Testis (tissue), 3 donors: ENCODE results near the gene GUCA2B. TPM values are rescaled to one million over a fixed set of nuclear protein-coding genes. Genes with fewer than 3 reads are reported as not detected.

ENCODE experiments used
- DNase-seq: peaks from one replicate; pipeline ENCODE4 v3.0.0-alpha.2; 2019
- H3K27ac ChIP-seq, 2 donors: fragments of 200-600 bp; sonication (generic); one replicate each; pipeline ENCODE4 v1.5.1; 2019
- H3K27me3 ChIP-seq: fragments of 200-600 bp; sonication (generic); one replicate; pipeline ENCODE4 v1.5.1; 2019
- H3K36me3 ChIP-seq: fragments of 200-600 bp; sonication (generic); one replicate; pipeline ENCODE4 v1.5.1; 2017; ENCODE audit warnings: low read depth; ENCODE audit errors: missing control alignments
- H3K4me1 ChIP-seq: fragments of 200-600 bp; sonication (generic); one replicate; pipeline ENCODE4 v1.5.1; 2019
- H3K4me3 ChIP-seq, 2 donors: fragments of 200-600 bp; sonication (generic); one replicate each; pipeline ENCODE4 v1.5.1; 2017 to 2019
- H3K9me3 ChIP-seq: fragments of 200-600 bp; sonication (generic); one replicate; pipeline ENCODE4 v1.5.1; 2017
- POLR2A ChIP-seq: fragments of 450-650 bp; IDR thresholded peaks from one replicate; pipeline ENCODE4 v1.6.1; 2017; ENCODE audit warnings: antibody characterized with exemption, mild to moderate bottlenecking, moderate library complexity
- WGBS, 2 donors: methylation state at CpG; one replicate each; pipeline ENCODE4 v1.1.5; 2018; 5-methylcytosine and 5-hydroxymethylcytosine counted together
- intact Hi-C: fragments of 100-400 bp; cut with DNase I; formaldehyde crosslinking; loops from one replicate; pipeline ENCODE4 v1.15.1; 2023; ENCODE audit warnings: low total_unique reads
- polyA plus RNA-seq: library from polyadenylated mRNA; stranded (reverse); fragments of 350-450 nt; fragmentation: Illumina TruSeq; extraction: RNeasy Lipid Tissue Mini Kit (QIAGEN cat#74804); gene quantifications from one replicate; pipeline ENCODE4 v1.2.3, GENCODE V29; 2014; ENCODE audit warnings: low read depth, low replicate concordance; ENCODE audit not compliant: insufficient read depth
- total RNA-seq, 2 donors: library from RNA; depleted of rRNA; stranded (reverse); fragments of >200 nt; gene quantifications; one replicate each; pipeline ENCODE4 v1.2.3, GENCODE V29; 2016
- TF ChIP-seq, protein P1 (sequence below), 3 experiments: fragments of 450-650 bp in 2 of 3; fragments of 200-600 bp in 1 of 3; sonication (generic) in 1 of 3; IDR thresholded peaks; one replicate each; pipeline ENCODE4 v1.5.1; 2016 to 2019; ENCODE audit warnings: antibody characterized with exemption in 3 of 3, mild to moderate bottlenecking in 2 of 3, moderate library complexity in 1 of 3

The GUCA2B gene
- total and polyA plus RNA-seq, 3 donors from 2014 or later: not detected

DNA sequence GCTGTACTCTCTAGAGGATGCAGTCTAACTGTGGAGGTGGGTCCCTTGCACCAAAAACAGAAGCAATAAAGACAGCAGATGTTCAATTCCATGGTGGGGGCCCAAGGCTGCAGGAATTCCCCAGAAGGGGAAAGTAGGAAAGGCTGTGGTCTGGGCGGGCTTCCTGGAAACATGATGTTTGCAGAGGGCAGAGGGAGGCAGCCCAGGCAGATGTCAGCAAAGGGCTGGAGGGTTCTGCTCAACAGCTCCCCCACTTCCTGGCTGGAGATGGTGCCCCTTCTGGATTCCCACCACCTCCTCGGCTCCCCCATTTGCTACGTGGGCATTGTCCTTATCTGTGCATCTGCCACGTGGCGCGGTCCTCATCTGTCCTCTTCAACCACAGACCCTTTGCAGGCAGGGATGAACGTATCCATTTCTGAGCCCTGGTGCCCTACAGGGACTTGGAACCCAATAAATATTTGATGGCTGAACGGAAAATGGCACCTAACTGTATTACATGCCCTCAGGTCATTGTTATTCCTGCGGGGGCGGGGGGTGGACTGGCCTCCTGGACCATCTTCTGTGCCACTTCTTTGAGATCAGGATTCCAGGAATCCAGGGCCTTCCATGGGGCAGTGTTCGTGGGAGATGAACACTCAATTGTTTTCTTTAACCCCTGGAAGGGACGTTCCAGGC lies 8.4 kb upstream of the GUCA2B start:
- no peak for DNase-seq
- Histone ChIP-seq H3K4me3 (no peak overlapping the region), H3K36me3 (no peaks in the 10 kb centered on the region), H3K27me3 (no peaks in the 10 kb centered on the region), H3K9me3 (no peaks in the 10 kb centered on the region), H3K27ac (no peak overlapping the region), H3K4me1 (peaks cover 6% of the 10 kb centered on the region)
- 76 to 77% methylated on average over 11 to 12 of the region's 12 CpGs for WGBS, 2 donors
- no peak for TF ChIP-seq POLR2A
- TF ChIP-seq, protein P1, sequence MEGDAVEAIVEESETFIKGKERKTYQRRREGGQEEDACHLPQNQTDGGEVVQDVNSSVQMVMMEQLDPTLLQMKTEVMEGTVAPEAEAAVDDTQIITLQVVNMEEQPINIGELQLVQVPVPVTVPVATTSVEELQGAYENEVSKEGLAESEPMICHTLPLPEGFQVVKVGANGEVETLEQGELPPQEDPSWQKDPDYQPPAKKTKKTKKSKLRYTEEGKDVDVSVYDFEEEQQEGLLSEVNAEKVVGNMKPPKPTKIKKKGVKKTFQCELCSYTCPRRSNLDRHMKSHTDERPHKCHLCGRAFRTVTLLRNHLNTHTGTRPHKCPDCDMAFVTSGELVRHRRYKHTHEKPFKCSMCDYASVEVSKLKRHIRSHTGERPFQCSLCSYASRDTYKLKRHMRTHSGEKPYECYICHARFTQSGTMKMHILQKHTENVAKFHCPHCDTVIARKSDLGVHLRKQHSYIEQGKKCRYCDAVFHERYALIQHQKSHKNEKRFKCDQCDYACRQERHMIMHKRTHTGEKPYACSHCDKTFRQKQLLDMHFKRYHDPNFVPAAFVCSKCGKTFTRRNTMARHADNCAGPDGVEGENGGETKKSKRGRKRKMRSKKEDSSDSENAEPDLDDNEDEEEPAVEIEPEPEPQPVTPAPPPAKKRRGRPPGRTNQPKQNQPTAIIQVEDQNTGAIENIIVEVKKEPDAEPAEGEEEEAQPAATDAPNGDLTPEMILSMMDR (IDR thresholded peaks at IDR 0.05): no peak
- intact Hi-C loops: no loop called here

DNA sequence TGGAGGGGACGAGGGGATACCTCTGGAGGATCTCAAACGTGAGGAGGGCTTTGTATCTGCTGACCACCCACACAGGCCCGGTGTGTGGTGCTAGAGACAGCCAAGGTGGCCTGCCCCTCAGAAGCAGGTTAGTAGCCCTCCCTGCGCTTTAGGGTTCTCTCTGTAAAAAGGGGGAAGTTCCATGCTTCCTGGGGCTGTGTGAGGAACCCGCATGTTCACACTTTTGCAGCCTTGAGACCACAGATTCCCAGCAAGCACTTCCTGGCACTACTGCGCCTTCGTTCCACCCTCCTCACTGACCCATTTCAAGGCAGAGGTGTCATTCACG lies 7.9 kb upstream of the GUCA2B start:
- Histone ChIP-seq H3K36me3 (no peaks in the 10 kb centered on the region), H3K27ac (no peak overlapping the region), H3K9me3 (no peaks in the 10 kb centered on the region), H3K27me3 (no peaks in the 10 kb centered on the region), H3K4me3 (no peak overlapping the region), H3K4me1 (peaks cover 6% of the 10 kb centered on the region)
- intact Hi-C loops: no loop called here
- WGBS, 2 donors: 57 to 58% methylated on average over 7 to 8 of the region's 8 CpGs
- no peak for TF ChIP-seq POLR2A
- TF ChIP-seq, protein P1 (IDR thresholded peaks at IDR 0.05): no peak
- DNase-seq: no peak

DNA sequence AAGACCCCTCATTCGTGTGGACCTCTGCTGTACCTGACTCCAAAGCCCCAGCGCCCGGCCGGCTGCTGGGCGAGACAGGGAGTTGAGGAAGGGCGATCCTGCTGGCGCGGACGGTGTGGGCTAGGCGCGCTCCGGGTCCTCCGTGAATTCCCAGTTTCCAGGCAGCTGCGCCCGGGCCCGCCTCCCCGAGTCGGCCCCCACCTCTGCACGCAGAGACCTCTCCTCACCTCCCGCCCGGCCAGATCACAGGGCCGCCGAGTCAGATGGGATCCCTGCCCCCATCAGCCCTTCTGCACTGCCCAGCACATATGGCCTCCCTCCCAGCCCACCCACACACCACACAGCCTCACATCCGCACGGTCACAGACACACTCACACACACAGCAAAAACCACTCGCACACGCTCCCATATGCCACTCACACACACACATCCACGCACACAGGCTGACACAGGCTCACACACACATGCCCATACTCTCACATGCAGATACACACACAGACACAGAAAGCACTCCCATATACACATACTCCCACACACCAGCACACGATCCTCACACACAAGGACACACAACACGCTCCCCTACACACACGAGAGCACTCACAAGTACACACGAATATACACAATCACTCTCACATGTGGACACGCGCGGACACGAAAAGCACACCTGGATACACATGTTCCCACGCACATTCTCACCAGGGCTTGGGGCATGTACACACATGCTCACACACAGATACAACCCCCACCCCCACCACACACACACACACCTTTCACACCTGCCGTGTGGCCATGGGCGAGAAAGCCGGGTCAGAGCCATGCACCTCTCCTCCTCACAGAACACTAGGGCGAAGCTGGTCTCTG lies 7.2 kb upstream of the GUCA2B start:
- Histone ChIP-seq H3K4me3 (no peak overlapping the region), H3K27me3 (no peaks in the 10 kb centered on the region), H3K36me3 (no peaks in the 10 kb centered on the region), H3K4me1 (peaks cover 6% of the 10 kb centered on the region), H3K27ac (no peak overlapping the region), H3K9me3 (no peaks in the 10 kb centered on the region)
- DNase-seq: no peak
- 22 to 38% methylated on average over 33 to 40 of the region's 41 CpGs for WGBS, 2 donors
- intact Hi-C loops: no loop called here
- TF ChIP-seq POLR2A: no peak
- TF ChIP-seq, protein P1 (IDR thresholded peaks at IDR 0.05): no peak

DNA sequence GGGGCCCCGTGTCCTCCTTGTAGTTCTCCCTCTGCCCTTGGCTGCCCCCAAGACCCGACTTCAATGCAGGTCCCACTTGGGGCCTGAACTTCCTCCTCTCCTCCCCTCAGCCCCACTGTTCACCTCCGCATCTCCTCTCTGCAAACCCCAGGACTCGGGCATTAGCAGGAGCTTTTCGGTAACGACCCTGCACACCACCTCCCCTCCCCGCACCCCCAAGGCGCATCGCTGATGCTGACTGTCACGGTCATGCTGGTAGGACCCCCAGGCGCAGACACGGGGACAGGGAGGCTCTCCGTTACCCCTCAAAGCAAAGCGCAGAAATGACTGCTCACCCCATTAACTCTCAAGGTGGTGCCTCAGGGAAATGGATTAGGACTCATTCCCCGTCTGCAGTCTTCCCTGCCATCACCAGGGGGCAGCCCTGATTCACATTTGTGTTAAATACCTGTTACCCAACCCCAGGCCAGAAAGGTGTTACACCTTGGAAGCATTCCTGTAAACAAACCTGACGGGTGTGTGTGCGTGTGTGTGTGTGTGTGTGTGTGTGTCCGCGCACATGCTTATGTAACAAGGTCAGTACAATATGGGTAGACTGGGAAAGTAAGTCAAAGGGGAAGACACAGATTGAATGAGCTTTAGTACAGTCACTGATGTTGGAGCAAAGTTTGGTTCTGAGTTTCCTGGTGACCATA lies 6.4 kb upstream of the GUCA2B start:
- Histone ChIP-seq H3K9me3 (no peaks in the 10 kb centered on the region), H3K36me3 (no peaks in the 10 kb centered on the region), H3K27ac (no peak overlapping the region), H3K27me3 (no peaks in the 10 kb centered on the region), H3K4me3 (no peak overlapping the region), H3K4me1 (peaks cover 6% of the 10 kb centered on the region)
- intact Hi-C loops: no loop called here
- peak; percentile 85 for DNase-seq
- WGBS, 2 donors: 15 to 22% methylated on average over 16 to 19 of the region's 19 CpGs
- TF ChIP-seq, protein P1 (IDR thresholded peaks at IDR 0.05): peak; percentile 40 to 85 (median 82)
- no peak for TF ChIP-seq POLR2A
